CD4-positive, alpha-beta T cell (primary cell): ENCODE measurements around the gene ARHGAP15. TPM values are rescaled to one million over a fixed set of nuclear protein-coding genes. Genes with fewer than 3 reads are reported as not detected.
A peak's percentile ranks its signal among the peaks of the same experiment; 100 is the strongest.

Experiments
- ATAC-seq: fragments of 200-7000 bp; cut with Tn5 transposase; one replicate; pipeline ENCODE4 v1.10.0; 2022; ENCODE audit warnings: mild to moderate bottlenecking; ENCODE audit not compliant: poor library complexity
- CTCF ChIA-PET: fragments of 350-600 bp; sonication (Branson Sonifier 250); formaldehyde crosslinking; loops from one replicate; lab custom pipeline; 2021; ENCODE audit warnings: antibody characterized with exemption, inconsistent platforms; lab: Charles Lee
- POLR2A ChIA-PET: fragments of 350-600 bp; sonication (Branson Sonifier 250); formaldehyde crosslinking; loops from one replicate; lab custom pipeline; 2021; ENCODE audit warnings: antibody characterized with exemption, inconsistent platforms; lab: Charles Lee
- DNase-seq, 14 experiments: peaks; one replicate each; pipeline ENCODE4 v3.0.0-alpha.2; 2013 to 2020; ENCODE audit warnings: mixed read lengths in 2 of 14
- H3K27ac ChIP-seq, 2 donors: one replicate each; pipeline versions ENCODE4 v1.5.1 to v1.7.0; 2013; ENCODE audit warnings: low read length in 2 of 2, low read depth in 1 of 2, mild to moderate bottlenecking in 1 of 2
- H3K27me3 ChIP-seq, 2 experiments: 1 replicate in 1 of 2; 2 replicates in 1 of 2; pipeline versions ENCODE4 v1.6.1 to v1.7.0; 2013; ENCODE audit warnings: low read length in 2 of 2, control low read depth in 1 of 2, mild to moderate bottlenecking in 1 of 2, moderate library complexity in 1 of 2; ENCODE audit not compliant: insufficient read depth in 2 of 2, control insufficient read depth in 1 of 2
- H3K36me3 ChIP-seq: one replicate; pipeline ENCODE4 v1.6.1; 2013; ENCODE audit warnings: low read length, control low read depth; ENCODE audit not compliant: insufficient read depth
- H3K4me1 ChIP-seq: one replicate; pipeline ENCODE4 v1.6.1; 2013; ENCODE audit warnings: low read length, control low read depth; ENCODE audit not compliant: insufficient read depth
- H3K4me3 ChIP-seq: one replicate; pipeline ENCODE4 v1.5.1; 2013; ENCODE audit warnings: mild to moderate bottlenecking, low read length, moderate library complexity
- H3K9me3 ChIP-seq, 2 experiments: 1 replicate in 1 of 2; 2 replicates in 1 of 2; pipeline versions ENCODE4 v1.6.1 to v1.7.0; 2013; ENCODE audit warnings: low read length in 2 of 2, mild to moderate bottlenecking in 2 of 2, control low read depth in 1 of 2, moderate library complexity in 1 of 2; ENCODE audit not compliant: control insufficient read depth in 1 of 2, insufficient read depth in 1 of 2
- H3K27ac Mint-ChIP-seq: one replicate; pipeline ENCODE4 v1.8.0; 2020; ENCODE audit warnings: mixed read lengths
- H3K27me3 Mint-ChIP-seq: one replicate; pipeline ENCODE4 v1.8.0; 2021; ENCODE audit warnings: mixed read lengths
- H3K36me3 Mint-ChIP-seq: one replicate; pipeline ENCODE4 v1.8.0; 2021; ENCODE audit warnings: low read depth, mixed read lengths
- H3K4me1 Mint-ChIP-seq: one replicate; pipeline ENCODE4 v1.8.0; 2021; ENCODE audit warnings: low read depth, mixed read lengths
- H3K4me3 Mint-ChIP-seq: one replicate; pipeline ENCODE4 v1.8.0; 2020; ENCODE audit warnings: mild to moderate bottlenecking, mixed read lengths
- H3K9me3 Mint-ChIP-seq: one replicate; pipeline ENCODE4 v1.8.0; 2020; ENCODE audit warnings: mixed read lengths
- CTCF ChIP-seq: fragments of 200-600 bp; IDR thresholded peaks from one replicate; pipeline ENCODE4 v1.8.0; 2022; ENCODE audit warnings: antibody characterized with exemption, mild to moderate bottlenecking
- intact Hi-C, 2 experiments: fragments of 100-400 bp; cut with DNase I in 1 of 2; cut with micrococcal nuclease in 1 of 2; formaldehyde crosslinking; loops; one replicate each; pipeline versions ENCODE4 v1.15.1 to v1.9.0; 2023 to 2025; cut with DNase I, micrococcal nuclease
- total RNA-seq, 174 experiments: library from RNA in 2 of 174; stranded (reverse) in 2 of 174; gene quantifications; one replicate each; pipeline ENCODE4 v1.2.3 and lab custom pipeline; 2021 to 2026

The ARHGAP15 gene
- total RNA-seq, 2 experiments from 2014 or later: 158 to 165 TPM

DNA sequence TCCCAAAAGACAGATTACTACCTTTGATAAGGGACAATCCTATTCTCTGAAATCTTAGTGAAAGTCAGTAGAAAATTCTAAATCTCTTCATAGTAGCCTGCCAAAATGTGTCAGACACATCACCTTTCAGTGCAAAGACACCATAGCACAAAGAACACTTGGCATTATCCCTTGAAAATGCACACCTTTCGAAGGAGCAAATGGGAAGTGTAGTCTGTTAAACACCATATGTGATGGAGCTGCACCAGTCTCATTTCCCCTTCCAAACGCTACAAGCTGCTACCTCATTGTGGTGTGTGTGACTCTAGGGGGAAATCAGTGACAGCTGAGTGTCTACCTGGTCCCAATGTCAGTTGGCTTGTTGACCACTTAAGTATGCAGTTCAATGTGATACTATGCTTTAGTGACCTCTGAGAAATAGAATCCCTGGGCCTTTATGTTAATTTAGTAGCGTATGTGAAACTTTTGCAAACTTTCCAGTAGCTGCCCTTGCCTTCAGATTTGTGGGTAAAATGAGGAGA is 551.7 kb downstream of the ARHGAP15 start:
- H3K27me3 Mint-ChIP-seq: no peaks in the 10 kb centered on the region
- peak overlapping the region; percentile 8 for H3K27ac Mint-ChIP-seq
- no peak for TF ChIP-seq CTCF
- Histone ChIP-seq H3K27me3 (no peaks in the 10 kb centered on the region), H3K4me3 (no peak overlapping the region), H3K4me1 (no peaks in the 10 kb centered on the region), H3K27ac (no peak overlapping the region), H3K36me3 (peaks cover 4% of the 10 kb centered on the region), H3K9me3 (no peaks in the 10 kb centered on the region)
- ATAC-seq: no peak
- intact Hi-C loops: no loop called here
- H3K9me3 Mint-ChIP-seq: no peaks in the 10 kb centered on the region
- peaks cover 56% of the 10 kb centered on the region for H3K36me3 Mint-ChIP-seq
- peaks cover 65% of the 10 kb centered on the region for H3K4me1 Mint-ChIP-seq
- DNase-seq: no peak
- ChIA-PET CTCF (interaction anchor here (0.6 kb wide), 1 partner anchor 1185 kb away, joined by 3 read pairs; no protein-coding TSS in a partner anchor), POLR2A (no interaction called here)
- no peak overlapping the region for H3K4me3 Mint-ChIP-seq

DNA sequence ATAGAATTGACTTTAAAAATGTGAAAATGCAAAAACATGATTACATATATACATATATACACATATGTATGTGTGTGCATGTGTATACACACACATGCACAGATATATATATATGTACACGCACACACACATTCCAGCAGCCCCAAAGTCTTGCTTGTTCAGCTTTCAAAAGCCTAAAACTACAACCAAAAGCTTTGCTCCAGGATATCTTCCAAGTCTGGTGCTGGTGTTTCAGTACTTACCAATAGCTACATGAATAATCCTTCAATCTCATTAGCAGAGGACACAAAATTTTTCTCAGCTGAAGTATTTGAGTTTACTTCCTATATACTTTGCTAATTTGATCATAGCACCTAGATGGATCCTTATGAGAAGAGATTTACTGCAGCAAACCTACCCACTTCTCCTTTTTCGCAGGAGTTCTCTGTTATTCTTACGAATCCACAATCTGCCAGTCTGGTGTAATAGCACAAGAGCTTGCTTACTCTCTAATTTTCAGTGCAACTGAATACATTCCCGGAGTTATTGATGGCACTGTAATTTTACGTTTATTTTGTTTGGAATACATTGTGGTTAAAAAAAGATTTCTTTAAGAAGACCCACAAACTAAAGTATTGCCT is 553.3 kb downstream of the ARHGAP15 start:
- ATAC-seq (no peak), DNase-seq (no peak)
- H3K9me3 ChIP-seq: no peaks in the 10 kb centered on the region
- no peaks in the 10 kb centered on the region for H3K9me3 Mint-ChIP-seq
- TF ChIP-seq CTCF: no peak
- no peak overlapping the region for H3K4me3 Mint-ChIP-seq
- H3K4me1 Mint-ChIP-seq: peaks cover 65% of the 10 kb centered on the region
- ChIA-PET POLR2A (no interaction called here), CTCF (no interaction called here)
- H3K27ac Mint-ChIP-seq: no peak overlapping the region
- H3K27me3 ChIP-seq: no peaks in the 10 kb centered on the region
- intact Hi-C loops: no loop called here
- no peak overlapping the region for H3K4me3 ChIP-seq
- no peaks in the 10 kb centered on the region for H3K4me1 ChIP-seq
- no peak overlapping the region for H3K27ac ChIP-seq
- H3K36me3 ChIP-seq: peaks cover 4% of the 10 kb centered on the region
- peaks cover 46% of the 10 kb centered on the region for H3K36me3 Mint-ChIP-seq
- no peaks in the 10 kb centered on the region for H3K27me3 Mint-ChIP-seq

DNA sequence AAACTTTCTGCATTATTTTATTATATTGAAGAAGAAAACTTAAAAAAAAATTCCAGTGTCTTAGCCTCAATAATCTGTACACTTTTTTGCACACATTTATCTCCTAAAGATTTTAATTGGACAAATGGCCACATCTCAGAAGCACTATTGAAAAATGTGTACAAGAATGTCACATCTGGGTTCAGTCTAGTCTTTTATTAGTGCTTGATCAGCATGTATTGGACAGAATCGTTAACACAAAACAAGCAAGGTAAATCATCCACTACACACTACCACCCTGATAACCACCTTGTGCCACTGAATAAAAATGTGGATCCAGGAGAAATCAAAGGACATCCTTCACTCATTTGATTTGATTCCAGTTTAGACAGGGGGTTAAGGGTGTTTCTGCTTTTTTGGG is 554.8 kb downstream of the ARHGAP15 start:
- H3K9me3 Mint-ChIP-seq: no peaks in the 10 kb centered on the region
- peaks cover 67% of the 10 kb centered on the region for H3K4me1 Mint-ChIP-seq
- Histone ChIP-seq H3K27ac (no peak overlapping the region), H3K4me3 (no peak overlapping the region), H3K36me3 (peaks cover 4% of the 10 kb centered on the region), H3K4me1 (no peaks in the 10 kb centered on the region), H3K27me3 (no peaks in the 10 kb centered on the region), H3K9me3 (no peaks in the 10 kb centered on the region)
- ChIA-PET POLR2A (interaction anchor here (0.6 kb wide), 1 partner anchor 159 kb away, joined by 3 read pairs; no protein-coding TSS in a partner anchor), CTCF (no interaction called here)
- DNase-seq: no peak
- intact Hi-C loops: no loop called here
- peaks cover 39% of the 10 kb centered on the region for H3K36me3 Mint-ChIP-seq
- H3K27ac Mint-ChIP-seq: no peak overlapping the region
- ATAC-seq: no peak
- TF ChIP-seq CTCF: no peak
- H3K27me3 Mint-ChIP-seq: no peaks in the 10 kb centered on the region
- H3K4me3 Mint-ChIP-seq: no peak overlapping the region
